Suprapubic skin (tissue), 4 donors: ENCODE measurements around the gene SH2D3C. TPM values are rescaled to one million over a fixed set of nuclear protein-coding genes. Genes with fewer than 3 reads are reported as not detected.

Experiments
- DNase-seq, 2 donors: peaks; one replicate each; pipeline ENCODE4 v3.0.0-alpha.2; 2019; ENCODE audit warnings: low spot score in 2 of 2
- H3K27ac ChIP-seq: fragments of 200-600 bp; sonication (generic); one replicate; pipeline ENCODE4 v1.5.1; 2019
- H3K27me3 ChIP-seq: fragments of 200-600 bp; sonication (generic); one replicate; pipeline ENCODE4 v1.5.1; 2019
- H3K36me3 ChIP-seq: fragments of 200-600 bp; sonication (generic); one replicate; pipeline ENCODE4 v1.5.1; 2019
- H3K4me1 ChIP-seq: fragments of 200-600 bp; sonication (generic); one replicate; pipeline ENCODE4 v1.5.1; 2019
- H3K4me3 ChIP-seq: fragments of 200-600 bp; sonication (generic); one replicate; pipeline ENCODE4 v1.5.1; 2019; ENCODE audit warnings: mild to moderate bottlenecking
- H3K9me3 ChIP-seq: fragments of 200-600 bp; sonication (generic); one replicate; pipeline ENCODE4 v1.5.1; 2019
- EP300 ChIP-seq: sonication (generic); formaldehyde crosslinking; IDR thresholded peaks from one replicate; pipeline ENCODE4 v1.6.1; 2017; ENCODE audit warnings: antibody characterized with exemption
- POLR2A ChIP-seq, 2 donors: fragments of 450-650 bp; IDR thresholded peaks; one replicate each; pipeline ENCODE4 v1.6.1; 2017; ENCODE audit warnings: antibody characterized with exemption in 2 of 2, mild to moderate bottlenecking in 2 of 2, moderate library complexity in 2 of 2
- POLR2AphosphoS5 ChIP-seq, 3 donors: sonication (generic); formaldehyde crosslinking; IDR thresholded peaks; one replicate each; pipeline ENCODE4 v1.6.1; 2017; ENCODE audit warnings: antibody characterized with exemption in 3 of 3
- WGBS: methylation state at CpG from one replicate; pipeline ENCODE4 v1.1.5; 2018; 5-methylcytosine and 5-hydroxymethylcytosine counted together
- total RNA-seq, 4 donors: library from RNA; depleted of rRNA; stranded (reverse); fragments of >200 nt; gene quantifications; one replicate each; pipeline ENCODE4 v1.1.0, GENCODE V29; 2016
- TF ChIP-seq, protein P1 (sequence below), 2 donors: fragments of 200-600 bp in 1 of 2; fragments of 450-650 bp in 1 of 2; sonication (generic) in 1 of 2; IDR thresholded peaks; one replicate each; pipeline ENCODE4 v1.5.1; 2016 to 2019; ENCODE audit warnings: antibody characterized with exemption in 2 of 2, mild to moderate bottlenecking in 1 of 2, moderate library complexity in 1 of 2

Gene SH2D3C
- total RNA-seq, 4 donors from 2014 or later: 3.4 to 8.9 (median 6.1) TPM

DNA sequence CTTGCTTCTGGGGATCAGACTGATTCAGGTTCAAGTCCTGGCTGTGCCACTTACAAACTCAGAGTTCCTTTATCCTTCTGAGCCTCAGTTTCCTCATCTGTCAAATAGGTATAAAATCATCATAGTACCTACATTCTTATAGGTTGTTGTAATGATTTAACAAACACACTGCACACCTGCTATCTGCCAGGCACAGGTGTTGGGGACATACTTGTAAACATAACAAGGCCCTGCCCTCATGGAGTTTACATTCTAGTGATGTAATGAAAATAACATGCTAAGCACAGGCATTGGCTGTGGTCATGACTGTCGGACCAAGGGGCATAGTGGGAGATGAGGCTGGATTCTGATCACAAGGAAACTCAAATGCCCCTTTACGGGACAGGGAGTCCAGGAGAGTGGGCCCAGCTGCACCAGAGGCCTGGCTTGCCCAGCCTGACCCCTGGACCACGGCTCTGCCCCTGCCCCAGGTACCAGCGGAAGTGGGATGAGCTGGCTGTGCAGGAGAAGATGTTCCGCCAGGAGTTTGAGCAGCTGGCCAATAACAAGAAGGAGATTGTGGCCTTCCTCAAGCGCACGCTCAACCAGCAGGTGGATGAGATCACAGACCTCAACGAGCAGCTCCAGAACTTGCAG, 69.4 kb downstream of the SH2D3C start:
- WGBS: 90% methylated on average over 8 of the region's 8 CpGs
- DNase-seq: no peak
- Histone ChIP-seq H3K27me3 (no peaks in the 10 kb centered on the region), H3K27ac (no peak overlapping the region), H3K9me3 (no peaks in the 10 kb centered on the region), H3K36me3 (no peaks in the 10 kb centered on the region), H3K4me1 (peaks cover 6% of the 10 kb centered on the region), H3K4me3 (no peak overlapping the region)
- TF ChIP-seq, protein P1, sequence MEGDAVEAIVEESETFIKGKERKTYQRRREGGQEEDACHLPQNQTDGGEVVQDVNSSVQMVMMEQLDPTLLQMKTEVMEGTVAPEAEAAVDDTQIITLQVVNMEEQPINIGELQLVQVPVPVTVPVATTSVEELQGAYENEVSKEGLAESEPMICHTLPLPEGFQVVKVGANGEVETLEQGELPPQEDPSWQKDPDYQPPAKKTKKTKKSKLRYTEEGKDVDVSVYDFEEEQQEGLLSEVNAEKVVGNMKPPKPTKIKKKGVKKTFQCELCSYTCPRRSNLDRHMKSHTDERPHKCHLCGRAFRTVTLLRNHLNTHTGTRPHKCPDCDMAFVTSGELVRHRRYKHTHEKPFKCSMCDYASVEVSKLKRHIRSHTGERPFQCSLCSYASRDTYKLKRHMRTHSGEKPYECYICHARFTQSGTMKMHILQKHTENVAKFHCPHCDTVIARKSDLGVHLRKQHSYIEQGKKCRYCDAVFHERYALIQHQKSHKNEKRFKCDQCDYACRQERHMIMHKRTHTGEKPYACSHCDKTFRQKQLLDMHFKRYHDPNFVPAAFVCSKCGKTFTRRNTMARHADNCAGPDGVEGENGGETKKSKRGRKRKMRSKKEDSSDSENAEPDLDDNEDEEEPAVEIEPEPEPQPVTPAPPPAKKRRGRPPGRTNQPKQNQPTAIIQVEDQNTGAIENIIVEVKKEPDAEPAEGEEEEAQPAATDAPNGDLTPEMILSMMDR (IDR thresholded peaks at IDR 0.05): no peak
- TF ChIP-seq POLR2AphosphoS5 (IDR thresholded peaks at IDR 0.05): no peak
- TF ChIP-seq EP300: no peak
- TF ChIP-seq POLR2A (IDR thresholded peaks at IDR 0.05): no peak

DNA sequence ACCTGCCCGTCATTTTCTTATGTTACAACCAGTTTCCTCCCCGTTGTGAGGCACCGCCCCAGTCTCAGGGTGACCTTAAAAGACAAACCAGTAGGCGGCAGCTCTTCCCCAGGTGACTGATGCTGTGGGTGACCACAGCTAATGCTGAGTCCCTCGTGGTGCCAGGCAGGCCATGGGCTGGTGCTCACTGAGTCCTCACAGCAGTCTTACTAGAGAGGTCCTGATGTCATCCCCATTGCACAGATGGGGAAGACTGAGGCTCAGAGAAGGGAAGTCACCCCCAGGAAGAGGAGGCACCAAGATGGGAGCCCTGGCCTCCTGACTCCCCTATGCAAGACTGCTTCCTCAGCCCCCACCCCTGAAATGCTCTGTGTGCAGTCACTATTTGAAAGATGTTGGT, 70.7 kb downstream of the SH2D3C start:
- no peak for DNase-seq
- no peaks in the 10 kb centered on the region for H3K9me3 ChIP-seq
- peaks cover 2% of the 10 kb centered on the region for H3K4me1 ChIP-seq
- 67% methylated on average over 3 of the region's 5 CpGs for WGBS
- no peak overlapping the region for H3K4me3 ChIP-seq
- no peaks in the 10 kb centered on the region for H3K27me3 ChIP-seq
- H3K27ac ChIP-seq: no peak overlapping the region
- TF ChIP-seq POLR2A (IDR thresholded peaks at IDR 0.05) (no peak), POLR2AphosphoS5 (IDR thresholded peaks at IDR 0.05) (no peak), EP300 (no peak)
- TF ChIP-seq, protein P1 (IDR thresholded peaks at IDR 0.05): no peak
- H3K36me3 ChIP-seq: no peaks in the 10 kb centered on the region

DNA sequence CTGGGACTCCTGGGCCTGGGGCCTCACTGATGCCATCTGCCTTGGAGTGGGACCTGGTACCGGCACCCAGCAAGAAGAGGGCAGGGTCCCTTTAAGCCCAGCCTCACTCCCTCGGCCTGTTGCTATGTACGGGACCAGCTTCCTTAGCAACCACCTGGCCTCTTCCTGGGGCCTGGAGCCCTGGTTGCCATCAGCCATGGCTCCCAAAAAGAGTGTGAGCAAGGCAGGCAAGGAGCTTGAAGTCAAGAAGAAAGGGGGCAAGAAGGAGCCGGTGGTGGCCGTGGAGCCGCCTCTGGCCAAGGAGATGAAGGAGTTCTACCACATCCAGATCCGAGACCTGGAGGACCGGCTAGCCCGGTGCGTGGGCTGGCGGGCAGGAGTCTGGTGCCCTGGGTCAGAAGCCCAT, 71.6 kb downstream of the SH2D3C start, which contains the start of gene CFAP157:
Gene CFAP157 (plus strand): TSS at position 153 of the 406 bp plus-strand sequence. CDS start 44 bp downstream, at position 197.
- H3K9me3 ChIP-seq: no peaks in the 10 kb centered on the region
- no peaks in the 10 kb centered on the region for H3K36me3 ChIP-seq
- no peak within 1 kb of the TSS for H3K27ac ChIP-seq
- 67% methylated on average over 10 of the region's 11 CpGs for WGBS
- TF ChIP-seq, protein P1 (IDR thresholded peaks at IDR 0.05): no peak
- TF ChIP-seq POLR2A (IDR thresholded peaks at IDR 0.05) (no peak), EP300 (no peak), POLR2AphosphoS5 (IDR thresholded peaks at IDR 0.05) (no peak)
- no peaks in the 10 kb centered on the region for H3K27me3 ChIP-seq
- H3K4me1 ChIP-seq: peaks cover 2% of the 10 kb centered on the region
- DNase-seq: no peak
- no peak within 1 kb of the TSS for H3K4me3 ChIP-seq

DNA sequence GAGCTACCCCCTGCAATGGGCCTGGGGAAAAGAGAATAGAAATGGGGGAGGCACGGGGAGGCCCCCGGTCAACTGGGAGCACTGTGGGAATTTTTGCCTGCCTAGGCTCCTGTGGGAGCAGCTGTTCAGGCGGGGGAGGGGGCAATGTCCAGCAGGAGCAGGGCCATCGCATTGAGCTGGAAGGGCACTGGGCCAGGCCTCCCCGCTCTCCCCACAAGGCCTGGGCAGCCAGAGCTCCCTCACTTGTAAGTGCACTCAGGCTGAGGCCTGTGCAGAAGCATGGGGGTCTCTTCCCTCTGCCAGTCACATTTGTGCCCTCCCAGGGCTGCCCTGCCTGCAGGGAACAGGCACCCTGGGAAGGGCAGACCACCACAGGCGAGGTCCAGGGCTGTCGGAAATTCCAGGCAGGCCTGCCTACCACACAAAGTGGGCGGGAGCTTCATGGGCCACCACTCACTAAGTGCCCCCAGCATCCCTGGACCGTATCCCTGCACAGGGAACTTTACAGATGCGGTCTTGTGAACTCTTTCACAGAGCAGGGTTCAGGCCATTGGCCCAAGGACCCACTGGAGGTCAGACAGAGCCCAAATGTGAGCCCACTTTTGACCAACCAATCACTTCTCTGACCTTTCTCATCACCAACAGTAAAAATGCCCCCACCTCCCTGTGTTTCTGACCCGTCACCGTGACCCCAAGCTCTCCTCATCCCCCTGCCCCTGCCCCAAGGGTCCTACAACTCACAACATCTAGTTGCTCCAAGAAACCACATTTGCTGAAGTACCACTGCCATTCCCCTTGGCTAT, 72.7 kb downstream of the SH2D3C start:
- no peak for DNase-seq
- Histone ChIP-seq H3K4me1 (peaks cover 2% of the 10 kb centered on the region), H3K27ac (no peak overlapping the region), H3K27me3 (no peaks in the 10 kb centered on the region), H3K36me3 (no peaks in the 10 kb centered on the region), H3K4me3 (no peak overlapping the region), H3K9me3 (no peaks in the 10 kb centered on the region)
- TF ChIP-seq POLR2A (IDR thresholded peaks at IDR 0.05) (no peak), POLR2AphosphoS5 (IDR thresholded peaks at IDR 0.05) (no peak), EP300 (no peak)
- TF ChIP-seq, protein P1 (IDR thresholded peaks at IDR 0.05): no peak
- WGBS: 89% methylated on average over 8 of the region's 12 CpGs

DNA sequence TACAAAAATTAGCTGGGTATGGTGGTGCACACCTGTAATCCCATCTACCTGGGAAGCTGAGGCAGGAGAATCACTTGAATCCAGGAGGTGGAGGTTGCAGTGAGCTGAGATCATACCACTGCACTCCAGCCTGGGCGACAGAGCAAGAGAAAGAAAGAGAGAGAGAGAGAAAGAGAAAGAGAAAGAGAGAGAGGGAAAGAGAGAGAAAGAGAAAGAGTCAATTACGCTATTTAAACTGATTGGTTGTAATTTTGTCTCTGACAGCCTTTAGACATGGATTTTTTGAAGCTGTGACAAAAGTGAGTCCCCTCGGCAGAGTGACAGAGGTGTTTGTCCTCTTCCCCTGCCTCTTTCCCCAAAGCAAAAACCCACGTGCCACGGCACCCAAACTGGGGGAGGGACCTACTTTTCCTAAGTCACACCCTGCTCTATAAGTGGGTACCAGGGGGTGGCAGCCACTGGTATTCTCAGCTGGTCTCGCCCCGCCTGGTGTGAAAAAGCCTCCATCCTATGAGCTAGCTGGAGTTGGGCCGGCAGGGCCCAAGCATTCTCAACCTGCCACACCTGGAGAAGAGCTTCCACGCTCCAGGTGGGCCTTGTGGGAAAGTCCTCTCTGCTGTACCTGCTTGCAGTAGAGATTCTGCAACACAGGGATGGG, 75.0 kb downstream of the SH2D3C start:
- no peaks in the 10 kb centered on the region for H3K27me3 ChIP-seq
- H3K9me3 ChIP-seq: no peaks in the 10 kb centered on the region
- peaks cover 22% of the 10 kb centered on the region for H3K4me1 ChIP-seq
- no peak overlapping the region for H3K27ac ChIP-seq
- TF ChIP-seq POLR2AphosphoS5 (IDR thresholded peaks at IDR 0.05): no peak
- TF ChIP-seq, protein P1 (IDR thresholded peaks at IDR 0.05): no peak
- TF ChIP-seq EP300: no peak
- no peak for TF ChIP-seq POLR2A (IDR thresholded peaks at IDR 0.05)
- H3K4me3 ChIP-seq: no peak overlapping the region
- no peak for DNase-seq
- no peaks in the 10 kb centered on the region for H3K36me3 ChIP-seq
- WGBS: 76% methylated on average over 9 of the region's 9 CpGs
